Gastrocnemius medialis (tissue), 4 donors: ENCODE data around the gene RHOT2. TPM values are rescaled to one million over a fixed set of nuclear protein-coding genes. Genes with fewer than 3 reads are reported as not detected.

ENCODE experiments used
- ATAC-seq, 2 donors: fragments of 150-250 bp; one replicate each; pipeline ENCODE4 v1.9.1; 2016
- DNase-seq, 2 donors: peaks; one replicate each; pipeline ENCODE4 v3.0.0-alpha.2; 2019
- H3K27ac ChIP-seq, 4 donors: fragments of 200-600 bp; sonication (generic); 1 replicate in 1 of 4; 2 replicates in 3 of 4; pipeline ENCODE4 v1.5.1; 2016 to 2018; ENCODE audit warnings: mild to moderate bottlenecking in 2 of 4, moderate library complexity in 1 of 4
- H3K27me3 ChIP-seq, 3 donors: fragments of 200-600 bp; sonication (generic) in 2 of 3; 1 replicate in 1 of 3; 2 replicates in 2 of 3; pipeline versions ENCODE4 v1.5.1 to v1.6.0; 2016 to 2019; ENCODE audit warnings: mild to moderate bottlenecking in 1 of 3, moderate library complexity in 1 of 3
- H3K36me3 ChIP-seq, 2 donors: fragments of 200-600 bp; sonication (generic) in 1 of 2; one replicate each; pipeline ENCODE4 v1.5.1; 2017 to 2018
- H3K4me1 ChIP-seq, 2 donors: fragments of 200-600 bp; sonication (generic) in 1 of 2; one replicate each; pipeline ENCODE4 v1.5.1; 2016 to 2017; ENCODE audit warnings: mild to moderate bottlenecking in 2 of 2
- H3K4me3 ChIP-seq, 4 donors: fragments of 200-600 bp; sonication (generic) in 3 of 4; 1 replicate in 1 of 4; 2 replicates in 3 of 4; pipeline ENCODE4 v1.5.1; 2016 to 2019; ENCODE audit warnings: mild to moderate bottlenecking in 2 of 4
- H3K9me3 ChIP-seq, 3 donors: fragments of 200-600 bp; sonication (generic) in 2 of 3; 1 replicate in 1 of 3; 2 replicates in 2 of 3; pipeline ENCODE4 v1.5.1; 2016 to 2019
- CTCF ChIP-seq, 5 experiments: fragments of 450-650 bp in 3 of 5; fragments of 200-600 bp in 2 of 5; sonication (generic) in 2 of 5; IDR thresholded peaks in 4 of 5; conservative IDR thresholded peaks in 1 of 5; 1 replicate in 4 of 5; 2 replicates in 1 of 5; pipeline ENCODE4 v1.5.1; 2016 to 2019; ENCODE audit warnings: antibody characterized with exemption in 5 of 5, mild to moderate bottlenecking in 3 of 5, moderate library complexity in 3 of 5
- POLR2A ChIP-seq, 2 donors: fragments of 450-650 bp; IDR thresholded peaks; one replicate each; pipeline ENCODE4 v1.6.1; 2017; ENCODE audit warnings: antibody characterized with exemption in 2 of 2, mild to moderate bottlenecking in 2 of 2, moderate library complexity in 2 of 2
- in situ Hi-C, 4 donors: fragments of 200-750 bp; cut with MboI; loops; one replicate each; pipeline versions ENCODE4 v1.15.0 to v1.8.0; 2017; ENCODE audit warnings: low sequenced_read_pairs in 4 of 4
- intact Hi-C: fragments of 100-400 bp; cut with DNase I; formaldehyde crosslinking; loops from one replicate; pipeline ENCODE4 v1.15.1; 2023; ENCODE audit warnings: low total_unique reads
- total RNA-seq, 4 donors: library from RNA; depleted of rRNA; stranded (reverse); fragments of >200 nt; gene quantifications; one replicate each; pipeline versions ENCODE4 v1.1.0 to v1.2.3, GENCODE V29; 2016

RHOT2 gene
- total RNA-seq, 4 donors from 2014 or later, result 20.9 to 41.6 (median 27.3) TPM

- Histone ChIP-seq H3K36me3 (peaks cover 0 to 30% of the 10 kb centered on the region in 2 donors), H3K27ac (peak overlapping the region; percentile 79 to 97 (median 92)), H3K4me1 (peaks cover 7 to 18% of the 10 kb centered on the region in 2 donors), H3K4me3 (peak overlapping the region in 2 of 4 donors; percentile 78 to 86), H3K9me3 (no peaks in the 10 kb centered on the region), H3K27me3 (no peaks in the 10 kb centered on the region)
- intact Hi-C loops (no loop called here), in situ Hi-C loops (no loop called here)
- no peak for TF ChIP-seq CTCF (IDR thresholded peaks at IDR 0.05 in 4 of 5, conservative IDR thresholded peaks at IDR 0.05 in 1 of 5)
- TF ChIP-seq POLR2A (IDR thresholded peaks at IDR 0.05), result no peak
- ATAC-seq (no peak), DNase-seq (no peak)
Observed at GRCh38 chr16:667113-667779, 686 bp upstream of the RHOT2 start.

GRCh38 chr16:668519-669171 is 713 bp downstream of the RHOT2 start:
- H3K9me3 ChIP-seq, result no peaks in the 10 kb centered on the region
- peaks cover 7 to 18% of the 10 kb centered on the region in 2 donors for H3K4me1 ChIP-seq
- peak; percentile 17 to 18 for ATAC-seq
- H3K27me3 ChIP-seq, result no peaks in the 10 kb centered on the region
- in situ Hi-C loops, result no loop called here
- no peak for TF ChIP-seq CTCF (IDR thresholded peaks at IDR 0.05 in 4 of 5, conservative IDR thresholded peaks at IDR 0.05 in 1 of 5)
- no peak for TF ChIP-seq POLR2A (IDR thresholded peaks at IDR 0.05)
- H3K36me3 ChIP-seq, result peaks cover 0 to 44% of the 10 kb centered on the region in 2 donors
- H3K4me3 ChIP-seq, result peak overlapping the region; percentile 78 to 98 (median 92)
- peak overlapping the region; percentile 79 to 97 (median 92) for H3K27ac ChIP-seq
- intact Hi-C loops, result no loop called here
- no peak for DNase-seq

- TF ChIP-seq POLR2A (IDR thresholded peaks at IDR 0.05) (no peak), CTCF (IDR thresholded peaks at IDR 0.05 in 4 of 5, conservative IDR thresholded peaks at IDR 0.05 in 1 of 5) (no peak)
- H3K4me1 ChIP-seq, result peaks cover 7 to 18% of the 10 kb centered on the region in 2 donors
- intact Hi-C loops (no loop called here), in situ Hi-C loops (no loop called here)
- H3K4me3 ChIP-seq, result no peak overlapping the region
- H3K36me3 ChIP-seq, result peaks cover 0 to 46% of the 10 kb centered on the region in 2 donors
- H3K9me3 ChIP-seq, result no peaks in the 10 kb centered on the region
- H3K27me3 ChIP-seq, result no peaks in the 10 kb centered on the region
- no peak for DNase-seq
- no peak overlapping the region for H3K27ac ChIP-seq
- ATAC-seq, result no peak
Observed at GRCh38 chr16:669666-670065, 1.7 kb downstream of the RHOT2 start.

- ATAC-seq, result no peak
- Histone ChIP-seq H3K9me3 (no peaks in the 10 kb centered on the region), H3K27ac (no peak overlapping the region), H3K36me3 (peaks cover 0 to 46% of the 10 kb centered on the region in 2 donors), H3K27me3 (no peaks in the 10 kb centered on the region), H3K4me1 (peaks cover 7 to 18% of the 10 kb centered on the region in 2 donors), H3K4me3 (no peak overlapping the region)
- no peak for DNase-seq
- in situ Hi-C loops (no loop called here), intact Hi-C loops (no loop called here)
- TF ChIP-seq CTCF (IDR thresholded peaks at IDR 0.05 in 4 of 5, conservative IDR thresholded peaks at IDR 0.05 in 1 of 5), result no peak
- no peak for TF ChIP-seq POLR2A (IDR thresholded peaks at IDR 0.05)
Observed at GRCh38 chr16:670485-671352, 2.8 kb downstream of the RHOT2 start.
